Neural cell (in vitro differentiated cells): ENCODE results near the gene ALDOA.

Experiments used
- EP300 ChIP-seq: fragments of 450-650 bp; conservative IDR thresholded peaks from 2 replicates; pipeline ENCODE4 v1.6.1; 2014; ENCODE audit warnings: antibody characterized with exemption, mild to moderate bottlenecking, moderate library complexity; ENCODE audit not compliant: poor library complexity, severe bottlenecking
- EZH2 ChIP-seq: fragments of 200-600, 300-800 bp; shearing (Covaris generic), sonication (generic); IDR thresholded peaks from 2 replicates; pipeline ENCODE4 v1.6.1; 2014; ENCODE audit warnings: antibody characterized with exemption, low read length, borderline replicate concordance, mild to moderate bottlenecking; ENCODE audit not compliant: insufficient read depth, poor library complexity, severe bottlenecking
- POLR2AphosphoS5 ChIP-seq: IDR thresholded peaks from 2 replicates; pipeline ENCODE4 v1.6.1; 2012
- RAD21 ChIP-seq: fragments of 450-650 bp; conservative IDR thresholded peaks from 2 replicates; pipeline ENCODE4 v1.6.1; 2014; ENCODE audit warnings: antibody characterized with exemption, mild to moderate bottlenecking, moderate library complexity
- SMC3 ChIP-seq: fragments of 450-650 bp; conservative IDR thresholded peaks from 2 replicates; pipeline ENCODE4 v1.6.1; 2014; ENCODE audit warnings: antibody characterized with exemption, mild to moderate bottlenecking, moderate library complexity; ENCODE audit not compliant: poor library complexity
- TAF1 ChIP-seq: IDR thresholded peaks from 2 replicates; pipeline ENCODE4 v1.6.1; 2012; ENCODE audit warnings: low read depth
- TF ChIP-seq, protein P1 (sequence below): fragments of 450-650 bp; IDR thresholded peaks from 2 replicates; pipeline ENCODE4 v1.5.1; 2014; ENCODE audit warnings: antibody characterized with exemption, mild to moderate bottlenecking, moderate library complexity; ENCODE audit not compliant: poor library complexity, severe bottlenecking

DNA sequence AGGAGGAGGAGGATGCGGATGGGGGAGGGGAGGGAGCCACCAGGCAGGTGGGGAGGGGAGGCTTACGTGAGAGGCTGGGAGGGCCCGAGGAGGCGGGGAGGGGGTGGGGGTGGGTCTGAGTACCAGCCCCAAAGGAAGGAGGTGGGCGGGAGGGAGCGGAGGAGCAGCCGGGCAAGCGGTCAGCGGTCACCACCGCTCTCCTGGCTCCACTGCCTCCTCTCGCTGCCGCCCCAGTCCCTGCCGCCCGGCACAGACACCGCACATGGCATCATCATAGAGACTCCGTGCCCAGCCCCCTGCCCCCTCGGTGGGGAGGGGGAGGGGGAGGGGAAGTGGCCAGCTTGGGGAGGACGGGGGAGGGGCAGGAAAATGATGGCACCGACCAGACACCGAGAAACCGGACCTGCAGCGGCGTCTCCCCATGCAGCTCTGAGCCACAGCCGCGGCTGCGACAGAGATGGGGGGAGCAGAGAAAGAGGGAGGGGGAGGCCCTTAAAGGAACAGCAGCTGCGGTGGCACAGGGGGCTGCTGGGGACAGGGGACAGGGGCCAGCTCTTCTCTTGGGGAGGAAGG, 34.6 kb upstream of the ALDOA start, which contains the start of gene TLCD3B:
- TF ChIP-seq POLR2AphosphoS5 (peak; percentile 76), EP300 (no peak), EZH2 (no peak), TAF1 (peak; percentile 18), SMC3 (no peak), RAD21 (no peak)
- TF ChIP-seq, protein P1, sequence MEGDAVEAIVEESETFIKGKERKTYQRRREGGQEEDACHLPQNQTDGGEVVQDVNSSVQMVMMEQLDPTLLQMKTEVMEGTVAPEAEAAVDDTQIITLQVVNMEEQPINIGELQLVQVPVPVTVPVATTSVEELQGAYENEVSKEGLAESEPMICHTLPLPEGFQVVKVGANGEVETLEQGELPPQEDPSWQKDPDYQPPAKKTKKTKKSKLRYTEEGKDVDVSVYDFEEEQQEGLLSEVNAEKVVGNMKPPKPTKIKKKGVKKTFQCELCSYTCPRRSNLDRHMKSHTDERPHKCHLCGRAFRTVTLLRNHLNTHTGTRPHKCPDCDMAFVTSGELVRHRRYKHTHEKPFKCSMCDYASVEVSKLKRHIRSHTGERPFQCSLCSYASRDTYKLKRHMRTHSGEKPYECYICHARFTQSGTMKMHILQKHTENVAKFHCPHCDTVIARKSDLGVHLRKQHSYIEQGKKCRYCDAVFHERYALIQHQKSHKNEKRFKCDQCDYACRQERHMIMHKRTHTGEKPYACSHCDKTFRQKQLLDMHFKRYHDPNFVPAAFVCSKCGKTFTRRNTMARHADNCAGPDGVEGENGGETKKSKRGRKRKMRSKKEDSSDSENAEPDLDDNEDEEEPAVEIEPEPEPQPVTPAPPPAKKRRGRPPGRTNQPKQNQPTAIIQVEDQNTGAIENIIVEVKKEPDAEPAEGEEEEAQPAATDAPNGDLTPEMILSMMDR, result no peak
